Progenitor cell of endocrine pancreas (in vitro differentiated cells): ENCODE results near the gene NTSR1. TPM values are rescaled to one million over a fixed set of nuclear protein-coding genes. Genes with fewer than 3 reads are reported as not detected.

Experiments used
- DNase-seq: peaks from one replicate; pipeline ENCODE4 v3.0.0; 2021; ENCODE audit warnings: low spot score; ENCODE audit not compliant: unreplicated experiment
- H3K27ac Mint-ChIP-seq: 2 replicates; pipeline ENCODE4 v1.8.0; 2021; ENCODE audit warnings: mild to moderate bottlenecking, moderate library complexity, mixed read lengths
- H3K27me3 Mint-ChIP-seq: 2 replicates; pipeline ENCODE4 v1.8.0; 2021; ENCODE audit warnings: mixed read lengths
- H3K36me3 Mint-ChIP-seq: 2 replicates; pipeline ENCODE4 v1.8.0; 2022; ENCODE audit warnings: mixed read lengths; ENCODE audit not compliant: insufficient read depth
- H3K4me1 Mint-ChIP-seq: 2 replicates; pipeline ENCODE4 v1.8.0; 2021; ENCODE audit warnings: low read depth, mixed read lengths
- H3K4me3 Mint-ChIP-seq: 2 replicates; pipeline ENCODE4 v1.8.0; 2021; ENCODE audit warnings: low read depth, mild to moderate bottlenecking, moderate library complexity, mixed read lengths
- H3K9me3 Mint-ChIP-seq: 2 replicates; pipeline ENCODE4 v1.8.0; 2021; ENCODE audit warnings: low read depth, mixed read lengths
- total RNA-seq: library from RNA; stranded (reverse); gene quantifications from 2 replicates; pipeline ENCODE4 v1.2.1, GENCODE V29; 2021
- TF ChIP-seq, protein P1 (sequence below): fragments of 200-600 bp; sonication (generic); IDR thresholded peaks from one replicate; pipeline ENCODE4 v1.5.0; 2021; ENCODE audit warnings: antibody characterized with exemption, mild to moderate bottlenecking; ENCODE audit not compliant: unreplicated experiment

NTSR1 gene
- total RNA-seq, 1 donor from 2014 or later, result not detected

DNA sequence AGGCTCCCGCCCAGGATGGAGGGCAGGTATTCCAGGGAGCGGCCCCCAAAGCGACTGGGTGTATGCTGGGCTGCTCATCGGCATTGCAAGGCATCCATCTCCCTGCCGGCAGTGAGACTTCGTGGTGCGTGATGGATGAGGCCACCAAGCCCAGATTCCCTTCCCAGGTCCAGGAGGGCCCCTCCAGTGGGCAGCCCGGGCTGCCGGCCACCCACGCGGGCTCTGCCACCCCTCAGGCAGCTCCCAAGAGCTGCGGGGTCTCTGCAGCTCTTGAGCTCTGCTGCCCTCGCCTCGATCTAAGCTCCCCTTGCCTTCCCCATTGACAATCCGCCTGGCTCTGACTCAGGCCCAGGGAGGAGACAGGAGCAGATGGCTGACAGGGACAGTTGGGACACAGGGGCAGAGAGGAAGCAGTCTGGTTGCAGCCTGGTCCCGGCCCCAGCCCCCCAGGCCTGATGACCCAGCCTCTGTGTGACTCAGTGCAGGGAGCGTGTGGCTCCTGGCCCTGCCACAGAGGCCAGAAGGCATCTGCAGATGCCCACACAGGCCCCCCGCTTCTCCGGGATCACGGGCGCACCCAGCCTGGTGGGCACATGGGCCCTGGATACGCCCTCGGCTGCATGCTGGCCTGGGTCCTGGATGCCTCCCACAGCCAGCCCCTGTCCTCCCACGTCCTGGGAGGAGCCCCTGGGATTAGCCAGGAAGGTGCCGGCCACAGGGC is 33.3 kb upstream of the NTSR1 start:
- Mint-ChIP-seq H3K4me3 (no peak overlapping the region), H3K27ac (no peak overlapping the region), H3K27me3 (peaks cover 16% of the 10 kb centered on the region), H3K36me3 (peaks cover 1% of the 10 kb centered on the region), H3K4me1 (no peaks in the 10 kb centered on the region), H3K9me3 (peaks cover 8% of the 10 kb centered on the region)
- TF ChIP-seq, protein P1, sequence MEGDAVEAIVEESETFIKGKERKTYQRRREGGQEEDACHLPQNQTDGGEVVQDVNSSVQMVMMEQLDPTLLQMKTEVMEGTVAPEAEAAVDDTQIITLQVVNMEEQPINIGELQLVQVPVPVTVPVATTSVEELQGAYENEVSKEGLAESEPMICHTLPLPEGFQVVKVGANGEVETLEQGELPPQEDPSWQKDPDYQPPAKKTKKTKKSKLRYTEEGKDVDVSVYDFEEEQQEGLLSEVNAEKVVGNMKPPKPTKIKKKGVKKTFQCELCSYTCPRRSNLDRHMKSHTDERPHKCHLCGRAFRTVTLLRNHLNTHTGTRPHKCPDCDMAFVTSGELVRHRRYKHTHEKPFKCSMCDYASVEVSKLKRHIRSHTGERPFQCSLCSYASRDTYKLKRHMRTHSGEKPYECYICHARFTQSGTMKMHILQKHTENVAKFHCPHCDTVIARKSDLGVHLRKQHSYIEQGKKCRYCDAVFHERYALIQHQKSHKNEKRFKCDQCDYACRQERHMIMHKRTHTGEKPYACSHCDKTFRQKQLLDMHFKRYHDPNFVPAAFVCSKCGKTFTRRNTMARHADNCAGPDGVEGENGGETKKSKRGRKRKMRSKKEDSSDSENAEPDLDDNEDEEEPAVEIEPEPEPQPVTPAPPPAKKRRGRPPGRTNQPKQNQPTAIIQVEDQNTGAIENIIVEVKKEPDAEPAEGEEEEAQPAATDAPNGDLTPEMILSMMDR, result no peak
- DNase-seq, result no peak

GRCh38 chr20:62675877-62676260 is 32.8 kb upstream of the NTSR1 start:
- no peak for DNase-seq
- peaks cover 1% of the 10 kb centered on the region for H3K36me3 Mint-ChIP-seq
- no peak overlapping the region for H3K4me3 Mint-ChIP-seq
- H3K4me1 Mint-ChIP-seq, result no peaks in the 10 kb centered on the region
- TF ChIP-seq, protein P1, result no peak
- peaks cover 14% of the 10 kb centered on the region for H3K9me3 Mint-ChIP-seq
- H3K27ac Mint-ChIP-seq, result no peak overlapping the region
- peaks cover 16% of the 10 kb centered on the region for H3K27me3 Mint-ChIP-seq

GRCh38 chr20:62676976-62677375 is 31.7 kb upstream of the NTSR1 start:
- H3K27me3 Mint-ChIP-seq, result peaks cover 16% of the 10 kb centered on the region
- H3K4me3 Mint-ChIP-seq, result no peak overlapping the region
- H3K36me3 Mint-ChIP-seq, result peaks cover 1% of the 10 kb centered on the region
- H3K9me3 Mint-ChIP-seq, result peaks cover 14% of the 10 kb centered on the region
- H3K27ac Mint-ChIP-seq, result no peak overlapping the region
- DNase-seq, result no peak
- TF ChIP-seq, protein P1, result no peak
- H3K4me1 Mint-ChIP-seq, result no peaks in the 10 kb centered on the region

DNA sequence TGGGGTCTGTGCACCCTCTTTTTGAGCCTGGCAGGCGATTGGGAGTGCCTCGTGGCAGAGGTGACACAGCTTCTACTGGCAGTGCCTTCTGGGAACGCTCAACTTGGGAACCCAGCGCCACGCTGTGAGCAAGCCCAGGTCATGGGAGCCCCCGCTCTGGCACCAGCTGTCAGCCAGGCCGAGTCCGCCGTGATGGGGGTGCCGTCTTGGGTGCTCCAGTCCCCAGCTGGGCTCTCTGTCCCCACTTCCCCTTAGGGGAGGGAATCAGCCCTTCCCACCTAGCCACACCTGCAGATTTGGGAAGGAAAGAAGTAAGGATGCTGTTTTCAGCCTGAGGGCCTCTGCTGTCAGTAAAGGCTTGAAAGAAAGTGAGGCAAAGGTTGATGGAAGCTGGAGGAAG is 31.0 kb upstream of the NTSR1 start:
- no peaks in the 10 kb centered on the region for H3K4me1 Mint-ChIP-seq
- no peak overlapping the region for H3K27ac Mint-ChIP-seq
- peaks cover 14% of the 10 kb centered on the region for H3K9me3 Mint-ChIP-seq
- H3K36me3 Mint-ChIP-seq, result peaks cover 1% of the 10 kb centered on the region
- DNase-seq, result no peak
- no peak overlapping the region for H3K4me3 Mint-ChIP-seq
- H3K27me3 Mint-ChIP-seq, result peaks cover 20% of the 10 kb centered on the region
- TF ChIP-seq, protein P1, result no peak

DNA sequence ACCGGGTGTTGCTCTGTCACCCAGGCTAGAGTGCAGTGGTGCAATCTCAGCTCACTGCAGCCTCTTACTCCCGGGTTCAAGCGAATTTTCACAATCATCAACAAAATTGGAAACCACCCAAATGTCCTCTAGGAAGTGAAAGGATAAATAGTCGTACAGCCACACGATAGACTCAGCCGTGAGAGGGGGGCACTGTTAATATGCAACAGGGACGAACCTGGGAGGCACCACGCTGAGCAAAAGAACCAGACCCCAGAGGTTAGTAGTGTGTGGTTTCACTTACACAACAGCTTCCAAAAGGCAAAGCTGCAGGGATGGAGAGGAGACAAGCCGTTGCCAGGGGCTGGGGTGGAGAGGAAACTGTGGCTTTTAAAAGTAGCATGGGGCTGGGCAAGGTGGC is 30.1 kb upstream of the NTSR1 start:
- Mint-ChIP-seq H3K27ac (no peak overlapping the region), H3K9me3 (peaks cover 14% of the 10 kb centered on the region), H3K4me3 (no peak overlapping the region), H3K36me3 (peaks cover 1% of the 10 kb centered on the region), H3K4me1 (no peaks in the 10 kb centered on the region), H3K27me3 (peaks cover 21% of the 10 kb centered on the region)
- DNase-seq, result no peak
- TF ChIP-seq, protein P1, result no peak
